Measurements from ENCODE around the gene EYA4. TPM values are rescaled to one million over a fixed set of nuclear protein-coding genes. Genes with fewer than 3 reads are reported as not detected.
A peak's percentile ranks its signal among the peaks of the same experiment; 100 is the strongest.

Gene EYA4
- total RNA-seq, 2 donors from 2014 or later, result 0.06 to 0.56 TPM

DNA sequence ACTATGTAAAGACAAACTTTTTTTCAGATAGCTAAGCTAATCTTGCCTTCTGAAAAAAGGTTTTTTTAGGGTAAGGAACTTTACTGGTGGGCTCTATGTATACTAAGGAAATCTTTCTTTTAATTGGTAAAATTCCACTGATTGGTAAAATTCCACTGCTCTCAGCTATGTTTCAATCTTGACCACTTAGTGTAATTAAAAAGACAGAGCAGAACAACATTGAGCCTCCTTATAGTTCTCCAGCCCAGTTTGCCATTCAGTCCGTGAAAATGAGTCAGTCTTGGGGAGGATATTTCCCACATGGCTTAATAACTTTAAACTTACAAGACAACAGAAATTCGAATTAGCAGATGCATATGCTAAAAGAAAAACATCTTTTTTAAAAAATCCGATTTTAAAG is 92.7 kb downstream of the EYA4 start:
- ATAC-seq (no peak), DNase-seq (no peak)
- intact Hi-C loops (cut with DNase I, micrococcal nuclease), result no loop called here

- ATAC-seq (no peak), DNase-seq (no peak)
- intact Hi-C loops (cut with DNase I, micrococcal nuclease), result no loop called here
Measured at GRCh38 chr6:133337308-133337707, 96.2 kb downstream of the EYA4 start.

- DNase-seq (no peak), ATAC-seq (no peak)
- intact Hi-C loops (cut with DNase I, micrococcal nuclease), result no loop called here
Measured at GRCh38 chr6:133339543-133340384, 98.6 kb downstream of the EYA4 start.

- intact Hi-C loops (cut with DNase I, micrococcal nuclease), result no loop called here
- ATAC-seq, result no peak
- DNase-seq, result no peak
Measured at GRCh38 chr6:133340557-133340956, 99.4 kb downstream of the EYA4 start.

DNA sequence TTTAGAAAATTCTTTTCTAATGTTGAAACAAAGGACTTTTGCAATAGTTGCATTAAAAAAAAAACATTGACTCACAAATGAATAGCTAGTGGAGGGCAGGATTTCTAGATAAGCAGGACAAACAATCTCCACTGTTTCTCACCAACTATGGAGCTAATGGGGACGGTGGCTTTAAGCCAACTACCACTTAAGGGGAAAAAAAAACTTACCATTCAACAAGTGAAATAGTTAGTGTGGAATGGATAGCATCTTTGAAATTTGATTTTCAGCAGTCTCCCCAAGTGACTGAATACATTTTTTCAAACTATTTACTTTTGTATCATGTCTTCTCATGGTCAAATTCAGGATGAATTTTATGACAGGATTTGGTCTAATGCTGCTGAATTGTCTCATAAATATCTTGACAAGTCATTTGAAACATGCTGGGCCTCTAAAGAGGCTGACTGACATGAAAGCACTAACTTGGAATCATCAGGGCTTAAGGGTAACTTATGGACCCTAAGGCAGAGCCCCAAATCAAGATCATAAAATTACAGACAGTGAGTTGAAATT is 100.5 kb downstream of the EYA4 start:
- ATAC-seq, result no peak

DNA sequence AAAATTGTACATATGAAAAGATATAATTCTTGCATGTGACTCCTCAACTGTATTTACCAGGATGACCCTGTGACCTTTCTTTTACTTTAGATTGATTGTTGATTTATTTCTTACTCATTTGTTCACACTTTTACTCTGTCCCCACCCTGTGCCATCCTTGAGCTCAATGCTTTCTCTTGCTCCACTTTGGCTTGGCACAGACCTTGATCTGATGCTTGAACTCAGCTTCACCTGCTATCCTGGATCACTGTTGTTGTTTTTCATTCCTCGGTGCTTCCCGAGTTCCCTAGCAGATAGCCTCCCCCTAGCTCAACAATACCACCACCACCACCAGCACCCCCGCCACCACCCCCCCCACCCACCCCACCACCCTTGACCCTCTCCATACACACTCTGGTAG is 102.1 kb downstream of the EYA4 start:
- DNase-seq (no peak), ATAC-seq (no peak)
- intact Hi-C loops (cut with DNase I, micrococcal nuclease), result no loop called here

More for the DNA sequence above, 100.5 kb downstream of the EYA4 start:
- no peak for DNase-seq
- intact Hi-C loops (cut with DNase I, micrococcal nuclease), result no loop called here

DNA sequence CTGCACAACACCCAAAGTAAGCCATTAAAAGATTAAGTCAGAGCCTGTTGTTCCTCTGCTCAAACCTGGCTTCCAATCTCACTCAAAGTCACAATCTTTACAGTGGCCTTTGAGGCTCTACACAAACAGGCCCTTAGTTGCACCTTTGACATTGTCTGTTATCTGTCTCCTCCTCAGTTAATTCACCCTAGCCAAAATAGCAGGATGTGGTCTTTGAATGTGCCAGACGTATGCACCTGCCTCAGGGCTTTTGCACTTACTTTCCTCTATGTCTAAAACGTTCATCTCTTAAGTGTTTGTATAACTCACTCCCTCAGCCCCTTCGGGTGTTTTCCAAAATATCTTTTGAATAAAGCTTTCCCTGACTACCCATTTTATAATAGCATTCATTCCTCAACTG is 107.7 kb downstream of the EYA4 start:
- ATAC-seq, result no peak
- intact Hi-C loops (cut with DNase I, micrococcal nuclease), result no loop called here
- DNase-seq, result no peak

DNA sequence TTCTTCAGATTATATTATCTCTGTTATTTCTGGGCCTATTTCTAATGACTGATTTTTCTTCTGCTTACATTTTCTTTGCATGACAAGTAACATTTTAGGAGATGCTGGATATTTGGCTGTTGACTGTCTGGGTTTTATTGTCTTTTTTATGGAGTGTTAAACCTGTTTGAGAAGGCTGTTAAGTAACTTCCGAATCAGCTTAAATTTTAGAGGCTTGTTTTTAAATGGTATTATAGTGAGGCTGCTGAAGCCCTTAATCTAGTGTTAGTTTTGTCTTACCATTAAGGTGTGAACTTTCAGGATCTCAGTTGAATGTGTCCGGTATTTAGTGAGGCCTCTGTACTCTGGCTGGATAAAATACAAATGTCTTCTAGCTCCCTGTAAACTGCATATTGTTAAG is 109.8 kb downstream of the EYA4 start:
- intact Hi-C loops (cut with DNase I, micrococcal nuclease), result no loop called here
- ATAC-seq, result no peak
- no peak for DNase-seq

GRCh38 chr6:133352046-133352445 is 110.9 kb downstream of the EYA4 start:
- DNase-seq, result no peak
- intact Hi-C loops (cut with DNase I, micrococcal nuclease), result no loop called here
- ATAC-seq, result no peak

- intact Hi-C loops (cut with DNase I, micrococcal nuclease), result no loop called here
- DNase-seq, result no peak
- no peak for ATAC-seq
Measured at GRCh38 chr6:133353061-133353460, 111.9 kb downstream of the EYA4 start.

DNA sequence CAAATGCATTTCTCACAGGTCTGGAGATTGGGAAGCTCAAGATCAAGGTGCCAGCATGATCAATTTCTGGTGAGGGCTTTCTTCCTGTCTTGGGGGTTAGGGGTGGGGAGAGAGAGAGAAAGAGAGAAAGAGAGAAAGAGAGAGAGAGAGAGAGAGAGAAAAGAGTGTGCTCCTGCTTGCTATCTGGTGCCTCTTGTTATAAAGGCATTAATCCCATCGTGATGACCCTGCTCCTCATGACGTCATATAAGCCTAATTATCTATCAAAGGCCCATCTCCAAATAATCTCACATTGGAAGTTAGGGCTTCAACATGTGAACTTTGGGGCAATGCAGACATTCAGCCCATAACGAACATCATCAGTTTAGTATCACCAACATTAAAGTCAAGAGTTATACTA is 114.8 kb downstream of the EYA4 start:
- ATAC-seq (no peak), DNase-seq (no peak)
- intact Hi-C loops (cut with DNase I, micrococcal nuclease), result no loop called here

- DNase-seq (no peak), ATAC-seq (no peak)
- intact Hi-C loops (cut with DNase I, micrococcal nuclease), result no loop called here
Measured at GRCh38 chr6:133358574-133359150, 117.5 kb downstream of the EYA4 start.

DNA sequence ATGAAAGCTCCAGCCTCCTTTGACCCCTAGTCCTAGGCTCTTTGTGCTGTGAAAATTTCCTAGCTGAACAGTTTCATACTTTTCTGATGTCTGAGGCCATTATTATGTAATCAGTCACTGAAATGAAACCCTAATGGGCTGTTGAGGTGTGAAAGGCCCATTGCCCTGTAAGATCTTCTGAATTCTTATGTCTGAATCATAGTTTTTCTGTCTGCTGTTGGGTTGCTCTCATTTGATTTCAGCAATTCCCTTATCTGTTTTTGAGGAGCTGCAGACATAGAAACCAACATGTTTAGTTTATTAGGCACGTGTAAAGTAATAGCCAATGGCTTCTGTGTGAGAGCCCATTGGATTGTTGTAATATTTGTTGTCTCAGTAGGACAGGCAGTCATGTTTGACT is 118.1 kb downstream of the EYA4 start:
- intact Hi-C loops (cut with DNase I, micrococcal nuclease), result no loop called here
- no peak for ATAC-seq
- DNase-seq, result no peak

DNA sequence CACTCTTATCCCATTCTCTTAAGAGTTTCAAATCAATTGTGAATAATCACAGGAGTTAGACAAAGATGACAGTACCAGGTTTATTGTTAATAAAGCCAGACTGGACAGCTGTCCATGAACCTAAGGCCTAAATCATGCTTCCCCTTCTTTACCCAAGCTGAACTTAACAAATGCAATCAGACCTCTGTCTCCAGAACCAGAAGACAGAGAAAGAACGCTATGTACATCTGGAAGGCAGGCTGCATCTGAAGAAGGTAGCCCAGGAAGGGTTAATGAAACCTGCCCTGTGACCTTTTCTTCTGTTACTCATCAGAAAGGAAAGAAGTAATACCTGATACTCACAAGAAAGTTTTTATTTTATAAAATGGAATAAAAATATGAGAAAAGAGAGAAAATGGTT is 118.6 kb downstream of the EYA4 start:
- ATAC-seq, result no peak
- no peak for DNase-seq
- intact Hi-C loops (cut with DNase I, micrococcal nuclease), result no loop called here

DNA sequence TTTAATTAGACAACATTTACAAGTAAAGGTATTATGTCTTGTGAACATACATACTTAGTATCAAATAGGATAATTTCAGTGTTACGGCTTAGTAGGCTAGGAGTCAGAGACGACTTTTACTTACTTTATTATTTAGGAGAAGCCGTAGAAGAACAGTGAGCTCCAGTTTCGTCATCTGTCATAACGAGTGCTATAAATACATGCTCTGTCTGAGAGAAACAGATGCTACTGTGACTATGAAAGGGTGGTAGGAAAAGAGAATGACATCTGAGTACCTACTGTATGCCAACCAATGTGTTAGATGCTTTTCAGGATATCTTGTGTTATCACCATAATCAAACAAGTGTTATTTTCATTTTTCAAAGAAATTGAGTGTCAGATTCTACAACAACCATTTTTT is 119.0 kb downstream of the EYA4 start:
- ATAC-seq, result no peak
- DNase-seq, result no peak
- intact Hi-C loops (cut with DNase I, micrococcal nuclease), result no loop called here

GRCh38 chr6:133362813-133363212 is 121.7 kb downstream of the EYA4 start:
- ATAC-seq, result no peak

DNA sequence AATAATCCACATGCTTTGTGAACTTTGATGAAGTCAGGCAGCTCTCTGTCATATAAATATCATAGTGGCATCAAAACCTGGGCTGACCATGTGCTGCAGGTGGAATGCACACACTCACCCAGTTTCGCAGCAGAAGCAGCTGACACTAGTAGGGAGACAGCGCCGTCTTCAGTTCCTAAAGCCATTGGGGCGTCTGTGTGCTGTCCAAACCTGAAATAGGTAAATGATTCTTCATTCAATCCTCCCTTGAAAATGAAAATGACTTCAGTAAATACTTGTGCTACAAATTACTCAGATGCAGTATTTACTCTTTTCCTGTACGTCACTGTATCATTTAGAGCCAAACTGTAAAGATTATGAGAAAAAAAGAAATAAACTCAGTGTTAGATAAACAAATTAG is 127.5 kb downstream of the EYA4 start:
- no peak for DNase-seq

More at GRCh38 chr6:133362813-133363212, 121.7 kb downstream of the EYA4 start:
- intact Hi-C loops (cut with DNase I, micrococcal nuclease), result no loop called here
- DNase-seq, result no peak

GRCh38 chr6:133369773-133370272 is 128.7 kb downstream of the EYA4 start:
- DNase-seq, result no peak
- peak; percentile 44 for ATAC-seq
- intact Hi-C loops (cut with DNase I, micrococcal nuclease), result no loop called here

More for the DNA sequence above, 127.5 kb downstream of the EYA4 start:
- intact Hi-C loops (cut with DNase I, micrococcal nuclease), result no loop called here
- ATAC-seq, result no peak

DNA sequence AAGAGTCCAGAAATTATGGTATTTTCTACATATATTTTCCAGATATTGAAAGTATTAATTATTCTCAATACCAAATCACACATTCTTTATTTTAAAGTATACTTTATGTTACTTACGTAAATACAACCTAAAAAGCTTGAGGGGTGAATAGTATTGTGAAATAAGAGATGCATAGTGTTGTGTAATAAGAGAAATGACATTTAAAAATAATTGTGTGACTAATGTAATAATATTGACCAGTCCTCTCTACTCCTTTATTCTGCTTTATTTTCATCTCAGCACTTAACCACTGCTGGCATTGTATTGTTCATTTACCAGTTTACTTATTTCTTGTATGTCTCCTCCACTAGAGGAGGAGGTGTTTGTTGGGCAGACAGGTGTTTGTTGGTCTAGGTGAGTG is 135.6 kb downstream of the EYA4 start:
- DNase-seq (no peak), ATAC-seq (no peak)
- intact Hi-C loops (cut with DNase I, micrococcal nuclease), result no loop called here

DNA sequence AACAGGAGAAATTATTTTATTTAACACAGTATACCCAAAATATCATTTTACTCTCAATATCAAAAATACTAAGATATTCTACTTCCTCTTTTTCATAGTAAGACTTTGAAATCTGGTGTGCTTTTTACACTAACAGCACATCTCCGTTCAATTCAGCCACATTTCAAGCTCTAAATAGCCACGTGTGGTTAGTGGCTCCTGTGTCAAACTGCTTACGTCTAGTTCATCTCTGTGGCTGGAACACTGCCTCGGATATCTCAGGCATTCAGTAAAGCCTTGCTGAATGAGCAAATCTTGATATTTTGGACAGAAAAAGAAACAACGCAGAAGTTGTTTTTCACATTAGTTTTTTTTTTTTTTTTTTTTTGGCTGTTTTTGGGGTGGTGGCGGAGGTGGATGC is 136.1 kb downstream of the EYA4 start:
- ATAC-seq, result no peak
- DNase-seq, result no peak
- intact Hi-C loops (cut with DNase I, micrococcal nuclease), result no loop called here
